ENCODE results near the gene SLC5A7. TPM values are rescaled to one million over a fixed set of nuclear protein-coding genes. Genes with fewer than 3 reads are reported as not detected.

SLC5A7 gene
- total and polyA plus RNA-seq, 2 of the 13 experiments (the other 11 are each of a cell fraction or from before 2014, with no cell fraction given) = not detected

GRCh38 chr2:108034843-108035242 is 48.5 kb downstream of the SLC5A7 start:
- intact Hi-C loops (cut with micrococcal nuclease; ENCODE audit: unreplicated experiment) (no loop called here), in situ Hi-C loops (cut with HindIII; ENCODE audit: extremely low pct_ligation_motif_present, low pct_unique_long_range_greater_than_20kb) (no loop called here)
- Histone ChIP-seq H4K20me1 (ENCODE audit: insufficient read depth, low read length) (no peaks in the 10 kb centered on the region), H2AFZ (ENCODE audit: low read length) (no peak overlapping the region), H3K27ac (ENCODE audit: extremely low read length, insufficient read depth, low read length) (no peak overlapping the region), H3K4me3 (replicated peaks in 1 of 3; ENCODE audit: insufficient read depth in 1 of 3, low read depth in 2 of 3, low read length in 3 of 3) (no peak overlapping the region), H3K4me2 (ENCODE audit: low read depth, low read length) (no peak overlapping the region), H3K4me1 (ENCODE audit: insufficient read depth, low read length) (no peaks in the 10 kb centered on the region), H3K9me3 (ENCODE audit: low read length) (no peaks in the 10 kb centered on the region; the same call in 1 of the 2 replicates), H3K9ac (ENCODE audit: insufficient read depth, low read depth, low read length) (no peak overlapping the region), H3K36me3 (replicated peaks in 1 of 2; ENCODE audit: control insufficient read depth in 1 of 2, insufficient read depth in 2 of 2, low read length in 2 of 2) (no peaks in the 10 kb centered on the region), H3K27me3 (ENCODE audit: control insufficient read depth in 1 of 2, insufficient read depth in 2 of 2, low read length in 2 of 2) (no peaks in the 10 kb centered on the region), H3K79me2 (ENCODE audit: insufficient read depth, low read length) (no peaks in the 10 kb centered on the region)
- FAIRE-seq (no peak), ATAC-seq (no peak), DNase-seq (ENCODE audit: low spot score) (no peak)
- ChIA-PET CTCF (ENCODE audit: low intra/inter-chr PET ratio, low total read pairs) (interaction anchor here (0.6 kb wide), 1 partner anchor 119 kb away, joined by 3 read pairs; no protein-coding TSS in a partner anchor), POLR2A (no interaction called here)
- TF ChIP-seq ZNF782 (CRISPR knock-in tag; IDR thresholded peaks at IDR 0.05; ENCODE audit: borderline replicate concordance) (no peak), DZIP1 (CRISPR knock-in tag; IDR thresholded peaks at IDR 0.05) (no peak), ZNF704 (CRISPR knock-in tag; IDR thresholded peaks at IDR 0.05; ENCODE audit: borderline replicate concordance) (no peak), STAG1 (CRISPR knock-in tag; IDR thresholded peaks at IDR 0.05) (peak; percentile 38), CTCF (CRISPR knock-in tag; IDR thresholded peaks at IDR 0.05) (0 out of 2 replicates have a peak, but pooled peaks have one; percentile 20), YEATS2 (CRISPR knock-in tag; IDR thresholded peaks at IDR 0.05; ENCODE audit: borderline replicate concordance) (no peak)
- BruUV-seq (replicated peaks) = no TSS peak
